ENCODE data around the gene HDAC3.

The HDAC3 gene

DNA sequence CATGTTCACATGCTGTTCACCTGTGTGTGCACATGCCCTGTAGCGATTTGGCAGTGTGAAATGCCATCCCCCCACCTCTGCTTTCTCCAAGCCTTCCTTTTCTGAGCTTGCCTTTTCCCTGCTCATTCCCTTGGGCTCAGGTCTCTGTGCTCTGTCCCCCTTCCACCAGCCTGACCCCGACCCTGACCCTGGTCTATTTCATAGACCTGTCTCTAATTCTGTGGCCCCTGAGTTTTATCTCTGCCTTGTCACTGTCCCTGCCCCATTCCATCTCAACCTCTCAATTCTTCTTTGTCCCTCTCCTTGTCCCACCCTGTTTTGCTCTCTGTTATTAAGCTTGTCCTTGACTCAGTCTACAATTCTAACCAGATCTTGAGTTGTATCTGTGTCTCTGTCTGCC, 44.6 kb upstream of the HDAC3 start:
- TF ChIP-seq SNAI2 (CRISPR knock-in tag; IDR thresholded peaks at IDR 0.05) (no peak), ZC3H10 (CRISPR knock-in tag; IDR thresholded peaks at IDR 0.05) (no peak), BACH2 (CRISPR knock-in tag; IDR thresholded peaks at IDR 0.05; ENCODE audit: borderline replicate concordance) (no peak), CSDC2 (CRISPR knock-in tag; IDR thresholded peaks at IDR 0.05) (no peak), ZFP3 (CRISPR knock-in tag; IDR thresholded peaks at IDR 0.05) (no peak), ZNF70 (CRISPR knock-in tag; IDR thresholded peaks at IDR 0.05) (no peak), ZNF565 (CRISPR knock-in tag; conservative IDR thresholded peaks at IDR 0.05; ENCODE audit: low read depth) (no peak), GLIS3 (CRISPR knock-in tag; IDR thresholded peaks at IDR 0.05) (no peak), RARB (CRISPR knock-in tag; IDR thresholded peaks at IDR 0.05) (no peak)
- TF ChIP-seq, protein P1, sequence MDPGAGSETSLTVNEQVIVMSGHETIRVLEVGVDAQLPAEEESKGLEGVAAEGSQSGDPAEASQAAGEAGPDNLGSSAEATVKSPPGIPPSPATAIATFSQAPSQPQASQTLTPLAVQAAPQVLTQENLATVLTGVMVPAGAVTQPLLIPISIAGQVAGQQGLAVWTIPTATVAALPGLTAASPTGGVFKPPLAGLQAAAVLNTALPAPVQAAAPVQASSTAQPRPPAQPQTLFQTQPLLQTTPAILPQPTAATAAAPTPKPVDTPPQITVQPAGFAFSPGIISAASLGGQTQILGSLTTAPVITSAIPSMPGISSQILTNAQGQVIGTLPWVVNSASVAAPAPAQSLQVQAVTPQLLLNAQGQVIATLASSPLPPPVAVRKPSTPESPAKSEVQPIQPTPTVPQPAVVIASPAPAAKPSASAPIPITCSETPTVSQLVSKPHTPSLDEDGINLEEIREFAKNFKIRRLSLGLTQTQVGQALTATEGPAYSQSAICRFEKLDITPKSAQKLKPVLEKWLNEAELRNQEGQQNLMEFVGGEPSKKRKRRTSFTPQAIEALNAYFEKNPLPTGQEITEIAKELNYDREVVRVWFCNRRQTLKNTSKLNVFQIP (CRISPR knock-in tag; IDR thresholded peaks at IDR 0.05; ENCODE audit: borderline replicate concordance, low read depth): no peak
- peak; percentile 21 for ATAC-seq

DNA sequence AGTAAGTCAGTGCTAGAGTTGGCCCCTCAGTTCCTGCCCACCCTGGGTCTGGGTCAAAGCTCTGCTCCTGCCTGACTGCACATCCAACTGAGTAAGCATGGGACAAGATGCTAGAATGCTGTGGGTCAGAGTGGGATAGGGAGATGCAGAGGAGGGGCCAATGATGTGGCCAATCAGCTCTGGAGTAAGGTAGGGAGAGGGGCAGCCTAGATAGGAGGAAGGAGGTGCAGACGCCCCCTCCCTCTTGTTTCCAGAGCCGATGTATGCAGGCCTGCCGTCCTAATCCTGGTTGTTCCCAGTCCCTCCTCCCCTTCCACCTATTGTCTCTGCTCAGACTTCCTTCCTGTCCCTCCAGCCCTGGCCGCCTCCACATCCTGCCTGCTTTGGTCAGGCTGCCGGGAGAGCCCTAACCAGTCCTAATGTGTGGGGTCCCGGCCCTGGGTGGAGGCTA, 44.1 kb upstream of the HDAC3 start:
- TF ChIP-seq PPARA (CRISPR knock-in tag; IDR thresholded peaks at IDR 0.05; ENCODE audit: borderline replicate concordance): no peak
- no peak for TF ChIP-seq SNAI2 (CRISPR knock-in tag; IDR thresholded peaks at IDR 0.05)
- TF ChIP-seq, protein P2, sequence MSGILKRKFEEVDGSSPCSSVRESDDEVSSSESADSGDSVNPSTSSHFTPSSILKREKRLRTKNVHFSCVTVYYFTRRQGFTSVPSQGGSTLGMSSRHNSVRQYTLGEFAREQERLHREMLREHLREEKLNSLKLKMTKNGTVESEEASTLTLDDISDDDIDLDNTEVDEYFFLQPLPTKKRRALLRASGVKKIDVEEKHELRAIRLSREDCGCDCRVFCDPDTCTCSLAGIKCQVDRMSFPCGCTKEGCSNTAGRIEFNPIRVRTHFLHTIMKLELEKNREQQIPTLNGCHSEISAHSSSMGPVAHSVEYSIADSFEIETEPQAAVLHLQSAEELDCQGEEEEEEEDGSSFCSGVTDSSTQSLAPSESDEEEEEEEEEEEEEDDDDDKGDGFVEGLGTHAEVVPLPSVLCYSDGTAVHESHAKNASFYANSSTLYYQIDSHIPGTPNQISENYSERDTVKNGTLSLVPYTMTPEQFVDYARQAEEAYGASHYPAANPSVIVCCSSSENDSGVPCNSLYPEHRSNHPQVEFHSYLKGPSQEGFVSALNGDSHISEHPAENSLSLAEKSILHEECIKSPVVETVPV (CRISPR knock-in tag; IDR thresholded peaks at IDR 0.05): no peak
- TF ChIP-seq ZFP30 (CRISPR knock-in tag; IDR thresholded peaks at IDR 0.05): no peak
- no peak for TF ChIP-seq ISL1 (CRISPR knock-in tag; IDR thresholded peaks at IDR 0.05)
- TF ChIP-seq, protein P3, sequence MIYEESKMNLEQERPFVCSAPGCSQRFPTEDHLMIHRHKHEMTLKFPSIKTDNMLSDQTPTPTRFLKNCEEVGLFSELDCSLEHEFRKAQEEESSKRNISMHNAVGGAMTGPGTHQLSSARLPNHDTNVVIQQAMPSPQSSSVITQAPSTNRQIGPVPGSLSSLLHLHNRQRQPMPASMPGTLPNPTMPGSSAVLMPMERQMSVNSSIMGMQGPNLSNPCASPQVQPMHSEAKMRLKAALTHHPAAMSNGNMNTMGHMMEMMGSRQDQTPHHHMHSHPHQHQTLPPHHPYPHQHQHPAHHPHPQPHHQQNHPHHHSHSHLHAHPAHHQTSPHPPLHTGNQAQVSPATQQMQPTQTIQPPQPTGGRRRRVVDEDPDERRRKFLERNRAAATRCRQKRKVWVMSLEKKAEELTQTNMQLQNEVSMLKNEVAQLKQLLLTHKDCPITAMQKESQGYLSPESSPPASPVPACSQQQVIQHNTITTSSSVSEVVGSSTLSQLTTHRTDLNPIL (CRISPR knock-in tag; IDR thresholded peaks at IDR 0.05; ENCODE audit: low read depth): no peak
- ATAC-seq: peak; percentile 72

DNA sequence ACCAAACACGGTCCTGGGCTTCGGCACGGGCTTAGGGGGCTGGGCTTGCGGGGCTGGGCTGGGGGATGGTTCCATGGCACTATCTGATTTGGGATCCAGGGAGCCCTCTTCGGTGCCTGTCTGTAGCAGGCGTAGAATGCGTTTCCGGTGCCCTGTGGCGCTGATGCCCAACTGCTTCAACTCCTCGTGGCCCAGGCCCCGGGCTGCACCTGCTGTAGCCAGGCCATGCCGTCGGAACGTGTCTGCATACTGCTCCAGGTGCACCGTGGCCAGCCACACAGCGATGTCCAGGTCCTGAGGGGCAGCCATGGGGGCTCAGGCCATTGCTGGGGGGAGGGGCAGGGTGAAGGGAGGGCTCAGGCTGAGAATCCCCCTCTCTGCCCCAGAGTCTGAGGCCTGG, 43.5 kb upstream of the HDAC3 start:
- TF ChIP-seq, protein P4, sequence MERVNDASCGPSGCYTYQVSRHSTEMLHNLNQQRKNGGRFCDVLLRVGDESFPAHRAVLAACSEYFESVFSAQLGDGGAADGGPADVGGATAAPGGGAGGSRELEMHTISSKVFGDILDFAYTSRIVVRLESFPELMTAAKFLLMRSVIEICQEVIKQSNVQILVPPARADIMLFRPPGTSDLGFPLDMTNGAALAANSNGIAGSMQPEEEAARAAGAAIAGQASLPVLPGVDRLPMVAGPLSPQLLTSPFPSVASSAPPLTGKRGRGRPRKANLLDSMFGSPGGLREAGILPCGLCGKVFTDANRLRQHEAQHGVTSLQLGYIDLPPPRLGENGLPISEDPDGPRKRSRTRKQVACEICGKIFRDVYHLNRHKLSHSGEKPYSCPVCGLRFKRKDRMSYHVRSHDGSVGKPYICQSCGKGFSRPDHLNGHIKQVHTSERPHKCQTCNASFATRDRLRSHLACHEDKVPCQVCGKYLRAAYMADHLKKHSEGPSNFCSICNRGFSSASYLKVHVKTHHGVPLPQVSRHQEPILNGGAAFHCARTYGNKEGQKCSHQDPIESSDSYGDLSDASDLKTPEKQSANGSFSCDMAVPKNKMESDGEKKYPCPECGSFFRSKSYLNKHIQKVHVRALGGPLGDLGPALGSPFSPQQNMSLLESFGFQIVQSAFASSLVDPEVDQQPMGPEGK (CRISPR knock-in tag; IDR thresholded peaks at IDR 0.05; ENCODE audit: borderline replicate concordance): no peak
- no peak for ATAC-seq

DNA sequence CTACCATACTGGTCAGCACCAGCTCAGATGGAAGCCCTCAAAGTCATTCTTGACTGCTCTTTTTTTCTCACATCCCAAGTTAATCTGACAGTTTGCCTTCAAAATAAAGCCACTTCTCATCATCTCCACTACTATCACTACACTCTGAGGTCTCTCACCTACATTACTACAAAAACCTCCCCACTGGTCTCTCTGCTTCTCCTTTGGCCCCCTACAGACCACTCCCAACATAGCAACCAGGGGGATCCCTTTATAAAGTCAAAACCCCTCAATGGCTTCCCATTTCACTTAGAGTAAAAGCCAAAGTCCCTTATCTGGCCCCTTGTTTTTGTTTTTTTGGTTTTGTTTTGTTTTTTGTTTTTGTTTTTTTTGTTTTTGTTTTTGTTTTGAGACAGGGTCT, 40.8 kb upstream of the HDAC3 start:
- ATAC-seq: no peak
- TF ChIP-seq BACH2 (CRISPR knock-in tag; IDR thresholded peaks at IDR 0.05; ENCODE audit: borderline replicate concordance) (no peak), RARB (CRISPR knock-in tag; IDR thresholded peaks at IDR 0.05) (no peak), ESRRG (CRISPR knock-in tag; IDR thresholded peaks at IDR 0.05) (no peak), GLIS3 (CRISPR knock-in tag; IDR thresholded peaks at IDR 0.05) (no peak), OSR1 (CRISPR knock-in tag; IDR thresholded peaks at IDR 0.05) (no peak), ARNTL (CRISPR knock-in tag; IDR thresholded peaks at IDR 0.05; ENCODE audit: borderline replicate concordance, low read depth) (no peak), ZNF8 (CRISPR knock-in tag; IDR thresholded peaks at IDR 0.05) (no peak), CSDC2 (CRISPR knock-in tag; IDR thresholded peaks at IDR 0.05) (no peak), ZFP30 (CRISPR knock-in tag; IDR thresholded peaks at IDR 0.05) (no peak)
- TF ChIP-seq, protein P1 (CRISPR knock-in tag; IDR thresholded peaks at IDR 0.05; ENCODE audit: borderline replicate concordance, low read depth): no peak
